NCI-H1092 treated with DMSO at 0.1 percent for 48 hours (cell line): Measurements from ENCODE around the gene GABRD.

Source experiments
- DNase-seq: peaks from one replicate; lab custom pipeline; 2025; lab: John Stamatoyannopoulos, UW

Gene GABRD

DNA sequence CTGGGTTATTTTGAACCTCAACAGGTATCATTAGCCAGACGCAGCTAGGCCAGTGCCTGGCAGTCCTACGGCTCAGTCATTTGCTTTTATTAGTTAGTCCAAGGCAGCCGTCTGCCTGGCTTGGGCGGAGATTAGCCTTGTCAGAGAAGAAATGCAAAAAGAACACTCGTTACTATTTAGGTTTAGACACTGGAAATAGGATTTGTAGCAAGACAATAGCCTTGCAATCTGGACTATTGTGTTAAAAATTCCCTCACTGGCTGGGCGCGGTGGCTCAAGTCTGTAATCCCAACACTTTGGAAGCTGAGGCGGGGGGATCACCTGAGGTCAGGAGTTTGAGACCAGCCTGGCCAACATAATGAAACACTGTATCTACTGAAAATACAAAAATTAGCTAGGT is 20.1 kb downstream of the GABRD start:
- DNase-seq = no peak

DNA sequence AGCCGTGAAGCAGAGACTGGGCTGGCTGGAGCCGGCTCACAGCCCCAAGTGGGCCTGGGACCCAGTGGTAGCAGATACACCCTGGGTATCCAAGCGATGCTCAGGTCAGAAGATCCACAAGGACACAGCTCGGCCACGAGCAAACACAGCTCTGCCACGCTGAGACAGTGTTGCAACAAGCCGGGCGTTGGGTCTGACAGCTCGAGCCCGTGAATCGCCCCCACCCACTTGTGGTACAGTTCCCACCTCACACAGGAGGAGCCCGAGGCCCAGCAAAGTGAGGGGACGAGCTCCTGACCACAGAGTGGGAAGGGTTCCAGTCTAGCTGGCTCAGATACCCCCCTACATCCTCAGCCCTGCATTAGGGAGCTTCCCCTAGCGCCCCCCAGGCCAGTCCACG is 22.2 kb downstream of the GABRD start:
- no peak for DNase-seq

DNA sequence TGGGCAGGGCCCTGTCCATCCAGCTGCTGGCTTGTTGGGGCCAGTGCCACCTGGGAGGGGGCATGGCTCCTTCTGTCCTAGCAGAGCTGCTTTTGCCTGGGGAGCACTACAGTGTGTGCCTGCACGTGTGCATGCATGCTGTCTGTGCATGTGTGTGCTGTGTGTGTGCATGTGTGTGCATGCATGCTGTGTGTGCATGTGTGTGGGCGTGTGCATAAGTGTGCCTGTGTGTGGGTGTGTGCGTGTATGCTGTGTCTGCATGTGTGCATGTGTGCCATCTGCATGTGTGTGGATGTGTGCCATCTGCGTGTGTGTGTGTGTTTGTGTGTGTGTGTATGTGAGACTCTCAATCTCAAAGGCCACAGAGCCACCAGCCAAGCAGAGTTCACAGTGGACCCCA is 22.7 kb downstream of the GABRD start:
- DNase-seq = no peak

DNA sequence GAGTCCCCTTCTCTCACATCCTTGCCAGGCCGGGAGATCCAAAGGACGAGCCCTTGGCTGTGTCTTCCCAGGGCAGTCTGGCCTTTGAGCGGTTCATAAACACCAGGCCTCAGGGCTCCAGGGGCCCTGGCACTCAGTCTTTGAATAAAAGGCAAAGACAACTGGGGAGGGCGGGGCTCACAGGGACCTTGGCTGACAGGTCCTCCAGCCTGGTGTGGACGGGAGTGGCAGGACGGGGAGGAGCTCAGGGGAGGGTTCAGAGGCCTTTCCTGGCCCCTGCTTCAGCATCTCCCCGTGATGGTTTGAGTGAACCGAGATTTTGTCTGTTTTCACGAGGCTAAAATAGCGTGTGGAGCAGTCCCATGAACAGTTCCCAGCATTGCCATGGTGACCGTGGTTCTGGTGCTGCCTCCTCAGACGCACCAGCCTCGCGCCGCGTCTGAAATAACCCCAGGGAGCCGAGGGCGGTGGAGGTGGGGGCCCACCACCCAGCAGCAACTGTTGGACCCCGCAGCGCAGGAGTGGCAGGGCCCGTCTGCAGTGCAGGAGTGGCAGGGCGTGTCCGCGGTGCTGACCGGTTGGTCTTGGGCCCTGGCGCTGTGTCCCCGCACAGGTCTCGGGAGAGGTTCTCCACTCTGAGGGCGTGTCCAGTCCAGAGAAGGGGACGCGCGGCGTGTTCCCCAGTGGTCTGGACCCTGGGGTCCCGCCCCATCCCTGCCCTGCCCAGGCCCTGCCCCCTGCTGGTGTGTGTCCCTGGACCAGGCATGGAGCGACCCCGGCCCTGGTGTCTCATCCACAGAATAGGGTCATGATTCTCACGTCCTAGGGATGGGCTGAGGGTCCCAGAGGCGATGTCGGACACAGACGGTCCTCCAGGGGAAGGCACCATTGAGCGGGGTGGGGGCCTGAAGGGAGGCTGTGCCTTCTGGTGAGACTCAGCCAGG is 24.0 kb downstream of the GABRD start:
- no peak for DNase-seq

DNA sequence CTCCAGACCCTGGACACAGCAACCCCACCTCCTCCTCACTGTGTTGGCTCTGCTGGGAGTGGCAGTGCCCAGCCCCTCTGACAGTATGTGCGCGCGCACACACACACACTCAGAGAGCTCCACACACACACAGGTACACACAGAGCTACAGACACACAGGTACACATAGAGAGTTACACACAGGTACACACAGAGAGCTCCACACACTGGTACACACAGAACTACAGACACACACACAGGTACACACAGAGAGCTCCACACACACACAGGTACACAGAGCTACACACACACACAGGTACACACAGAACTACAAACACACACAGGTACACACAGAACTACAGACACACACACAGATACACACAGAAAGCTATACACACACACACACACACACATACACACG is 24.7 kb downstream of the GABRD start:
- no peak for DNase-seq

DNA sequence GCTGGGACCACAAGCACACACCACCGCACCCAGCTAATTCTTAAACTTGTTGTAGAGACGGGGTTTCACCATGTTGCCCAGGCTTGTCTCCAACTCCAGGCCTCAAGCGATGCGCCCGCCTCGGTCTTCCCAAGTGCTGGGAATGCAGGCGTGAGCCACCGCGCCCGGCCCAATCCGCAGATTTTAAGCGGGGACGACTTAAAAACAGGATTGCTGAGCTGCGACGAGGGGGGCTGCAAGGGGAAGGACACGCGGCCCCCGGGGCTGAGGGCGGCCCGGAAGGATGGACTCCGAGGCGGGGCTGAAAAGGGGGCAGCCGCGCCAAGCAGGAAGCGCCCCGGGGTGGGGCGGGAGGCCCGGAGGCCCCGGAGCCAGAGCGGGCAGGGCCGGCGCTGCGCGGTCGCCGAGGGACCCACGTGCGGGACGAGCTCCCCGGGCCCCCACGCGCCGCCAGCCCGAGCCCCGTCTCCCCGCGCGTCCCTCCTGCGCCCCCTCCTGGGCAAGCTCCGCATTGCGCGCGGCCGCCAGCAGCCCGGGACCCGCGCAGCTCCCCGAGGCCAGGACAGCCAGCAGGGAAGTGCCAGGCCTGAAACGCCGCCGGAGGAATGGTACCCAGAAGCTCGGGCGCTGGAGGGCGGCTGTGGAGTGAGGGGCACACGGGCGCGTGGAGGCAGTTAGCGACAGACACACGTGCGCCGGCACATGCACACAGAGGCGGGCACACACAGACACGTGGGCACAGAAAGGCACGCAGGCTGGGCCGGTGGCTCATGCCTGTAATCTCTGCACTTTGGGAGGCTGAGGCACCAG is 25.6 kb downstream of the GABRD start:
- no peak for DNase-seq

DNA sequence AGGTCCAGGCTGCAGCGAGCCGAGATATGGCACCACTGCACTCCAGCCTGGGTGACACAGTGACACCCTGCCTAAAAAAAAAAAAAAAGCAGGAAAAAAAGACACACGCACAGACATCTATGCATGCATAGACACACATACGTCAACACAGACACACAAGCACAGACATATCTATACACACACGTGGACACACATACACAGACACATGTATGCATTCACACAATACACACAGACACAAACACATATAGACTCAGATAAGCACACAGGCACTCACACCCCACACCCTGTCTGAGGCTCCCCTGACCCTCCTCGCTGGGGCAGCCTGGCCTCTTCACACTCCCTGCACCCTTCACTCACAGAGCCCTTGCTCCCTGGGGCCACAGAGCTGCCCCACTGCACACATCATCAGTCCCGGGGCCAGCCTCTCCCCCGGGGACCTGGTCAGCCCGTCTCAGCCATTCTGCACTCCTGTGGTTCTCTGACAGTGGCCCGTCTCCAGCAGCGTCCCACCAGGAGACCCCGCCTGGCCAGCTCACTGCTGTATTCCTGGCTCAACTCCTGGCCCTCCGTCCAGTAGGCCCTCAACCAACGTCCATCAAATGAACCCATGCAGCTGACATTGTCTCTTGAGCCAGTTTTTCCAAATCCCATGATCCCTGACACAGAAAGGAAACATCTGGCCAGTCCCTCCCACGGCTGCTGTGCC is 26.5 kb downstream of the GABRD start:
- no peak for DNase-seq

DNA sequence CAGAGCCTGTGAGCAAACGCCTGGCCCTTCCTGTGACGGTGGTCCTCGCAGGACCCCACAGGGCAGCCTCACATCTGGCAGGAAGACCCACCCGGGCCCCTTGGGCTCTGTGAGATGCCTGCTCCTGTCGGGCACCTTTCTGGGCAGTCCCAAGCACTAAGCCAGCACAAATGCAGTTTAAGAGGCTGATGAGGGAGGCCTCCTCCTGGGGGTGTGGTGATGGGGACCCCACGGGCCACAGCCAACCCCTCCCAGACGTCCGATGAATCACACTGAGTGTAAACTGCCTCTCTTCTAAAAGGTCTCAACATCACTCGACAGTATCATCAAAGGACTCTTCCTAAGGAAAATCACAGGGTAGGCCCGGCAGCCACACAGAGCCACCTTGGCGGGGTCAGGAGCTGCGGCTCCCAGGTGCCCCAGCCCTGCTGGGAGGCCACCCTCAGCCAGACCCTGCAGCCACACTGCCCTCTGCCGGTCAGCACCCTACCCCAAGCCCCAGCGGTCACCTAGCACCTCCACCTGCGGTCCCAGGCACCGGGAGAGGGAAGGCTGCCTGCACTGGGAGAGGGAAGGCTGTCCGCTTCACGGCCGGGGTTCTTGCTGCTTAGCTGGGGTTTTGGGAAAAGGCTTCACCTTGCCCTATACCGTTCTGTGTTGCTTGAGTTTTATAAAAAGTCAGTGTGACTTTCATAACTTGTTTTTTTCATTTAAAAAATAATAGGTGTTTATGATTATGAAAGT is 27.2 kb downstream of the GABRD start:
- DNase-seq = no peak

DNA sequence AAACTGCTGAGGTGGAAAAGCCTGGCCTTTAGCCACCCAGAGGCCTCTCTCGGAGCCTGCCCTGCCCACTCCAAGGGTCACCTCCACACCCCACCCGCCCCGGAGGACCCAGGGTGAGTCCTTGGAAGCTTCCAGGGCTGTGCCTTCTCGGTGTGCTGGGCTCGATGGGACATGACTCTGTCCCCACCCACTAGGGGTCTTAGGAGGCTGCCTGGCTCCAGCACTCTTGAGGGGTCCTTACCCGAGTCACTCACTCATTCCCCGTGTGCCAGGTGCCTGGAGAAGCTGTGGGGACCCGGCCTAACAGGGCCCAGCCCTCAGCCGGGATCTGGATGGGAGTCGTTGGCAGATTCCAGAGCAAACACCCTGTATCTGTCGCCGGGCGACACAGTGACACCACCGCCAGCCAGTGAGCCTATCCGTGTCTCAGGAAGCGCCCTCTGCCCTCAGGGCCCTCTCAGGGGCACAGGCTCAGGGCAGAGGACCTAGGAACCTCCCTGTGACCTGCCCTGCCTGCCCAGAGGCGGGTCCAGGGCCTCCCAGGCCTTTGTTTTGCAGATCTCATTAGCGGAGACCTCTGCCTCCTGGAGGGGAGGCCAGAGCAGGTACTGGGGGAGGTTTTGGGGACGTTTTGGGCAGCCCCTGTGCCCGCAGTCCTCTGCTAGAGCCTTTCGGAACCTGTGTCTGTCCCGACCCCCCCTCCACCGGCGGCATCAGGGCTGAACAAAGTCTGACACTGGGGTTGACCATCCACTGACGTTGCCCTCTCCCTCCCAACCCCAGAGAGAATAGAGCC is 28.0 kb downstream of the GABRD start:
- DNase-seq = no peak

DNA sequence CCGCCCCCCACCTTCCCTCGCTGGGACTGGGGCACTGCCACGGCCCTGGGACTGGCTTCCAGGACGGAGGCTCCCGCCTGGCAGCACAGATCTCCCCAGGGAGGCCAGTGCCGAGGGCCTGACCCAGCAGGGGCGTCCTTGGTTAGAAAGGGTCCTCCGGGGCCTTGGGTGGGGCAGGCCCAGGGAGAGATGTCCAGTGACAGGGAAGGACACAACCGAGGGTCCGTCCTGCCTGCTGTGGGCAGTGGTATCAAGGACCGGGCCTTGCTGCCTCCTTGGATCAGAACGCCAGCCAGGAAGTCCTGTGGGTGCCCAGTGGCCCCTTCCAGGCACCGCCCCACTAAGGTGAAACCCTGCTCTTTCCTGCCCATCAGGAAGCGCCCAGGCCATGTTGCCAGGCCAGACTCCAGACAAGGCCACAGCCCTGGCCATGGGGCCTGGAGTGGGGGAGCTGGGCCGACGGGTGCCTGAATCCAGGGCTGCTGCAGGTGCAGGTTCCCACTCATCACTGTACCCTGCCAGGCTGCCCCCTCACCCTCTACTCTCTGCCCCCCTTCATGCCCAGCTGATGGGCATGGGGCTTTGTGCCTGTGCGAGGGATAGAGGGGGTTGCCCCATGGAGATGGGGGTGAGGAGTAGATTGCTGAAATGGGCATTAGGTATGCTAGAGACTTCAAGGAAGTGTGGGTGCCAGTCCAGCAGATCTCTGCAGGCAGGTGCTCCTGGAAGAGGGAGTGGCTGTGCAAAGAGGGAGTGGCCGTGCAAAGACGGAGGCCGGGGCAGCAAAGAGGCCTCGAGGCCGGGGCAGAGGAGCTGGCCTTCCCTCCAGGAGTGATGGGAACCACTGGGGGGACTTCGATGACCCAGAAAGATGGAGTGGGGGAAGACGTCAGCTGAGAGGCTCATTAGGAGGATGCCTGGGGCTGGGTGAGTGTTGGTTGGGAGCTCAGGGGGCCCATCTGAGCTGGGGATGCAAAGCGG is 28.9 kb downstream of the GABRD start:
- no peak for DNase-seq

DNA sequence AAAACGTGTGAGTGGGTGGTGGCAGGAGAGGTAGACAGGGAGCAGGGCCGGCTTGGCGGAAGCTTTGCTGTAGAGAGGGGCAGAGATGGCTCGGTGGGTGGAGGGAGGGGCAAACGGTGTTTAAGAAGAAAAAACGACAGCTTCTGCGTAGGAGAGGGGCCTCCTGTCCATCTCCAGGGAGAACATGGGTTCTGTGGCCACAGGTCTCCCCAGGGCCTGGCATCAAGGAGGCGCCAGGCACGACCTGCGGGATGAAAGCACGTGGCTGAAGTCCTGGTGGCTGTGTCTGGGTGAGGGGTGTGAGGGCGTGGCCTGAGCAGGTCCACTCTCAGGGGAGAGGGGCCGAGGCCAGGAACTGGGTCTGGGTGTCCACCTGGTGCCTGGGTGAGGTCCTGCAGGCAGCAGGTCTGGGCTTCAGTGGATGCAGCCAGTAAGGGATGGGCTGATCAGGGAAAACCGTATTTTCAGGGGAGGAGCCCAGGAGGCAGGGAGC is 30.1 kb downstream of the GABRD start:
- no peak for DNase-seq

DNA sequence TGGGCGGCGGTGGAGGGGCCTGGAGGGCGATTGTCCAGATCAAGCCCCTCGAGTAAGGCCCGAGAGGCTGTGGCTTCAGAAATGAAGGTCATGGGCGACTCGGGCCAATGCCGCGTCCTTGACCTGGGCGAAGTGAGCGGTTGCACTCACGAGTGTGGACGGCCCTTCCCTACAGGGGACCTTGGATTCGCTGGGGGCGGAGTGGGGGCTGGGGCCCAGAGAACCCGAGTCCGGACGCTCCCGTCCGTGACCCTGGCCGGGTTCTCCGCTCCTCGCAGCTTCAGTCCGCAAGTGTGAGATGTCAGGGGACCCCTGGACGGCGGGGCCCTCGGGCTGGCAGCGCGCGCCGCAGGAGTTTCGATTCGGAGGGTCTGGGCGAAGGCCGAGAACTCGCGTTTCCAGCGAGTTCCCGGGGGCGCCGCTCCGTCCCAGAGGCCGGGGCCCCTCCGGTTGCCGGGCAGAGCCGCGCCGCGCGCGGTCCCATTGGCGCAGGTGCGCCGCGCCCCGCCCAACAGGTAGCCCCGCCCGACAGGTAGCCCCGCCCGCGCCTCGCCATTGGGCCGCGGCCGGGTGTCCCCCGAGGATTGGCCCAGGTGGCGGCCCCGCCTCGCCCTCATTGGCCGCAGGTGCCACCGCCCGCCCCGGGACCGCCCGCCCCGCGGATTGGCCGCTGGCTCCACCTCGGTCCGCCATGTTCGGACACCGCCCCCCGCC is 30.7 kb downstream of the GABRD start, which contains the start of gene PRKCZ:
Gene PRKCZ, plus strand, starts transcription at position 694 of the 714 bp plus-strand sequence. CDS start 220 bp downstream, outside the sequence.
- no peak for DNase-seq

DNA sequence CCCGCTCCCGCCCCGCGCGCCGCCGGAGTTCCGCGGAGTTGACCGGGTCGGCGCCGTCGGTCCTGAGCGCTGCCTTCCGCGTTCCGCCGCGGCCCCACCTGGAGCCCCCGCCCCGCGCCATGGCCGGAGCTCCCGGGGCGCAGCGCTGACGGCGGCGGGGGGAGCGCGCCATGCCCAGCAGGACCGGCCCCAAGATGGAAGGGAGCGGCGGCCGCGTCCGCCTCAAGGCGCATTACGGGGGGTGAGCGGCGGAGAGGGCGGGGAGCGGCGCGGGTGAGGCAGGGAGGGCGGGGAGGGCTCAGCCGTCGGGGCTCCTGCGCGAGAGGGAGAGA is 31.3 kb downstream of the GABRD start:
- DNase-seq = no peak

DNA sequence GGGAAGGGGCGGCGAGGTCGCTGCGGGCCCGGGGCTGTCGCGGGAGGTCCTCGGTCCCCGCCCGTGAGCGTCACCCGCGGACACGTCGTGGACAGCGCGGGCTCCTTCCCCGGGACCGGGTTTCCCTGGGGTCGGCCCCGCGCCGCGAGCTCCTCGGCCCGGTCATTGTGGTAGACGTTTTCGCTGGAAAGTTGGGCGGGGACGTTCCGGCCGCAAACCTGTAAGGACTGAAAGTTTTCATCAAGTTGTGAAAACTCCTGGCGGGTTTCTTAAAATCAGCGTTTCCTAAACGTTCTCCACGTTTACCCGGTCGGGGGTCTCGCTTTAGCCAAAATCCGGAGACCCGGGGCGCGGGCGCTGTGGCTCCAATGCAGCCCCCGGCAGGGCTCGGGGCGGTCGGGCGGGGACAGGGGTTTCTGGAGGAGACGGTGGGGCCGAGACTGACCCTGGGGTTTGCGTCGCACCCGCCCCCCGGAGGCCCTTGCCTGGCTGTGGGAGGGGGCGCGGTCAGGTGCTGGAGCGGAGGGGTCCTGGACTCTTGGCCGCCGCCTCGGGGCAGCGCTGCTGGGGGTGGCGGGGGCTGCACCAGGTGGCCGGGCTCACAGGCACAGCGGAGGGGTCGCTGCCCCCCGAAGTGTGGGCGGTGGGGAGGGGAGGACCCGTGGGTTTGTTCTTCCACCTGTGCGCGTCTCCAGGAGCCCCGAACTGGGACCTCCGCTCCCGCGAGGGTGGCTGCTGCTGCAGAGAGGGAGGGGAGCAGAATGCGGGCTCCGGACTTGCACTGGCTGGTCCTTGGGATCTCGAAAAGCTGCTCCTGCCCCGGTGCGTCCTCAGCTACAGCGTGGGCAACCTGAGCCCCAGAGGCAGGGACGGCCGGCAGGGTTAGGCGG is 31.9 kb downstream of the GABRD start:
- DNase-seq = no peak

DNA sequence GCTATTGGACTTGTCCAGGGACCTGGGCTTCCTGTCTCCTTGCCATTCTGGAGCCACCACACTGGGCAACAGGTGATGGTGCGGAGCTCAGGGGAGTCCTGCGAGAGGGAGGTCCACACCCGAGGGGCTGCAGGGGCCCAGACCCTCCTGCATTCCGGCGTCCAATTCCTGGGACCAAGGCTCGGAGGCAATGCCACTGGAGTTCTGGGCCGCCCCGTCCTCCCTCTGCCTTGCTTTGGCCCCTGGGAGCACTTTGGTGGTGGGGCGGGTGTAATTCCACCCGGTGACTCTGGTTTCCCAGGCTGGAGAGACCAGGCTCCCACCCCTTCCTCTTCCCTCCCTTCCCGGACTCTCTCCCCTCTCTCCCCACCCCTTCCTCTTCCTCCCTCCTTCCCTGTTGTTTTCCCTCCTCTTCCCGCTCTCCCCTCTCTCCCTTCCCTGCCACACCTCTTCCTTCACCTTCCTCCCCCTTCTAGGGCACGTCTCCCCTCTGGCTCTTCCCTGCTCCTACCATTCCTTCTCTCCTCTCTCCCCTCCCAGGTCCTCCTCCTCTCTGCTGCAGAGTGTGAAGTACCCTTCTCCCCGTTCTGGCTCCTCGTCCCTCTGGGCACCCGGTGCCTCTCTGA is 33.0 kb downstream of the GABRD start:
- no peak for DNase-seq

DNA sequence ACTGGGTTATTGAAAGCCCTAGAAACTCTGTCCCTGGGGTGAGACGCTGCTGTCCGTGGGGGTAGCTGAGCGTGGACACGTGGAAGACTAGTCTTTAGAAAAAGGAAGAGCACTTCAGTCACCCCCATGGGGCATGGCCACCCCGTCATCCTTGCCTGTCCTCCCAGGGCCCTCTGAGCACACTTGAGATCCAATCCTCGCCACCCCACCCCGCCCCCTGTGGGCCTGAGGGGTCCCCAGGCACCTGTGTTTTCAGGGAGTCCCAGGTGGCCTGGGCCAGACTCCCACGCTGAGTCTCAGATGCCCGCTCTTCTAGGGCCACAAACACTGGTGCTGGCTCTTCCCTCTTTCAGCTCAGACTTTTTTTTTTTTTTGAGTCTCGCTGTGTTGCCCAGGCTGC is 33.6 kb downstream of the GABRD start:
- no peak for DNase-seq

DNA sequence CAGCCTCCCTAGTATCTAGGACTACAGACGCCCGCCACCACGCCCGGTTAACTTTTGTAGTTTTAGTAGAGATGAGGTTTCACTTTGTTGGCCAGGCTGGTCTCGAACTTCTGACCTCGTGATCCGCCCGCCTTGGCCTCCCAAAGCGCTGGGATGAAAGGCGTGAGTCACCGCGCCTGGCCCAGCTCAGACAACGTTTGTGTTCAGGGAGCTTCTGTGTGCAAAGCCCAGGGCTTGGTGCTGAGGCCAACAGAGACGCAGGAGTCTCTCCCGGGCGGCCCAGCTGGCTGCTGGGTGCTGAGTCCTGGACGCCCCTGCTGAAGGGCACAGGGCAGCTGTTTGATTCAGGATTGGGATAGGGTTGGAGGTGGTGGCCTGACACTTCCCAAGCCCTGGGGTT is 34.1 kb downstream of the GABRD start:
- no peak for DNase-seq
